ENCODE results near the gene ATM. TPM values are rescaled to one million over a fixed set of nuclear protein-coding genes. Genes with fewer than 3 reads are reported as not detected.

ATM gene
- total and polyA plus RNA-seq, 2 experiments from 2014 or later = 27.6 to 59.3 TPM

GRCh38 chr11:108269583-108269982, 46.7 kb downstream of the ATM start:
- no peaks in the 10 kb centered on the region for H3K27me3 ChIP-seq (ENCODE audit: insufficient read depth)
- Mint-ChIP-seq H3K36me3 (ENCODE audit: low read depth) (peaks cover 48% of the 10 kb centered on the region), H3K27me3 (ENCODE audit: insufficient read depth, low read depth, poor library complexity) (peaks cover 2% of the 10 kb centered on the region), H3K4me3 (no peak overlapping the region), H3K4me1 (no peaks in the 10 kb centered on the region), H3K27ac (no peak overlapping the region), H3K9me3 (peaks cover 2% of the 10 kb centered on the region; the same call in 2 of the 3 replicates)
- no peaks in the 10 kb centered on the region for H3K79me2 ChIP-seq (replicated peaks; ENCODE audit: insufficient read depth)
- H3K4me1 ChIP-seq (ENCODE audit: insufficient read depth) = no peaks in the 10 kb centered on the region
- no peaks in the 10 kb centered on the region for H4K20me1 ChIP-seq (replicated peaks; ENCODE audit: insufficient read depth)
- no peak overlapping the region for H2AFZ ChIP-seq
- DNase-seq (ENCODE audit: low spot score) = no peak
- H3K36me3 ChIP-seq (ENCODE audit: insufficient read depth) = peaks cover 8% of the 10 kb centered on the region; the same call in 1 of the 2 replicates
- TF ChIP-seq POLR2AphosphoS5 (IDR thresholded peaks at IDR 0.05; ENCODE audit: low read depth) (no peak), STAT1 (IDR thresholded peaks at IDR 0.05; ENCODE audit: unreplicated experiment) (no peak), ZNF462 (CRISPR knock-in tag; IDR thresholded peaks at IDR 0.05) (no peak), EZH2 (IDR thresholded peaks at IDR 0.05; ENCODE audit: low read depth, unreplicated experiment) (no peak), NANOG (IDR thresholded peaks at IDR 0.05; ENCODE audit: borderline replicate concordance) (no peak), EZH2phosphoT487 (IDR thresholded peaks at IDR 0.05; ENCODE audit: unreplicated experiment) (no peak), JUNB (IDR thresholded peaks at IDR 0.05; ENCODE audit: unreplicated experiment) (no peak), ZNF114 (CRISPR knock-in tag; IDR thresholded peaks at IDR 0.05) (no peak), CREB1 (CRISPR knock-in tag; IDR thresholded peaks at IDR 0.05; ENCODE audit: low read depth) (no peak), ETS1 (IDR thresholded peaks at IDR 0.05) (no peak), ZNF331 (CRISPR knock-in tag; IDR thresholded peaks at IDR 0.05; ENCODE audit: low read depth) (no peak)
- TF ChIP-seq, protein P1, sequence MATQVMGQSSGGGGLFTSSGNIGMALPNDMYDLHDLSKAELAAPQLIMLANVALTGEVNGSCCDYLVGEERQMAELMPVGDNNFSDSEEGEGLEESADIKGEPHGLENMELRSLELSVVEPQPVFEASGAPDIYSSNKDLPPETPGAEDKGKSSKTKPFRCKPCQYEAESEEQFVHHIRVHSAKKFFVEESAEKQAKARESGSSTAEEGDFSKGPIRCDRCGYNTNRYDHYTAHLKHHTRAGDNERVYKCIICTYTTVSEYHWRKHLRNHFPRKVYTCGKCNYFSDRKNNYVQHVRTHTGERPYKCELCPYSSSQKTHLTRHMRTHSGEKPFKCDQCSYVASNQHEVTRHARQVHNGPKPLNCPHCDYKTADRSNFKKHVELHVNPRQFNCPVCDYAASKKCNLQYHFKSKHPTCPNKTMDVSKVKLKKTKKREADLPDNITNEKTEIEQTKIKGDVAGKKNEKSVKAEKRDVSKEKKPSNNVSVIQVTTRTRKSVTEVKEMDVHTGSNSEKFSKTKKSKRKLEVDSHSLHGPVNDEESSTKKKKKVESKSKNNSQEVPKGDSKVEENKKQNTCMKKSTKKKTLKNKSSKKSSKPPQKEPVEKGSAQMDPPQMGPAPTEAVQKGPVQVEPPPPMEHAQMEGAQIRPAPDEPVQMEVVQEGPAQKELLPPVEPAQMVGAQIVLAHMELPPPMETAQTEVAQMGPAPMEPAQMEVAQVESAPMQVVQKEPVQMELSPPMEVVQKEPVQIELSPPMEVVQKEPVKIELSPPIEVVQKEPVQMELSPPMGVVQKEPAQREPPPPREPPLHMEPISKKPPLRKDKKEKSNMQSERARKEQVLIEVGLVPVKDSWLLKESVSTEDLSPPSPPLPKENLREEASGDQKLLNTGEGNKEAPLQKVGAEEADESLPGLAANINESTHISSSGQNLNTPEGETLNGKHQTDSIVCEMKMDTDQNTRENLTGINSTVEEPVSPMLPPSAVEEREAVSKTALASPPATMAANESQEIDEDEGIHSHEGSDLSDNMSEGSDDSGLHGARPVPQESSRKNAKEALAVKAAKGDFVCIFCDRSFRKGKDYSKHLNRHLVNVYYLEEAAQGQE (IDR thresholded peaks at IDR 0.05; ENCODE audit: unreplicated experiment) = no peak
- TF ChIP-seq, protein P2, sequence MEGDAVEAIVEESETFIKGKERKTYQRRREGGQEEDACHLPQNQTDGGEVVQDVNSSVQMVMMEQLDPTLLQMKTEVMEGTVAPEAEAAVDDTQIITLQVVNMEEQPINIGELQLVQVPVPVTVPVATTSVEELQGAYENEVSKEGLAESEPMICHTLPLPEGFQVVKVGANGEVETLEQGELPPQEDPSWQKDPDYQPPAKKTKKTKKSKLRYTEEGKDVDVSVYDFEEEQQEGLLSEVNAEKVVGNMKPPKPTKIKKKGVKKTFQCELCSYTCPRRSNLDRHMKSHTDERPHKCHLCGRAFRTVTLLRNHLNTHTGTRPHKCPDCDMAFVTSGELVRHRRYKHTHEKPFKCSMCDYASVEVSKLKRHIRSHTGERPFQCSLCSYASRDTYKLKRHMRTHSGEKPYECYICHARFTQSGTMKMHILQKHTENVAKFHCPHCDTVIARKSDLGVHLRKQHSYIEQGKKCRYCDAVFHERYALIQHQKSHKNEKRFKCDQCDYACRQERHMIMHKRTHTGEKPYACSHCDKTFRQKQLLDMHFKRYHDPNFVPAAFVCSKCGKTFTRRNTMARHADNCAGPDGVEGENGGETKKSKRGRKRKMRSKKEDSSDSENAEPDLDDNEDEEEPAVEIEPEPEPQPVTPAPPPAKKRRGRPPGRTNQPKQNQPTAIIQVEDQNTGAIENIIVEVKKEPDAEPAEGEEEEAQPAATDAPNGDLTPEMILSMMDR (conservative IDR thresholded peaks at IDR 0.05; ENCODE audit: low read depth in 2 of 2) = no peak
- no peak for ATAC-seq
- H3F3A ChIP-seq (replicated peaks; ENCODE audit: low read depth) = no peaks in the 10 kb centered on the region
- no peak overlapping the region for H3K4me3 ChIP-seq
- H3K4me2 ChIP-seq = no peak overlapping the region
- no peaks in the 10 kb centered on the region for H3K9me2 ChIP-seq (ENCODE audit: insufficient read depth)
- H3K27ac ChIP-seq (ENCODE audit: low read depth) = no peak overlapping the region
